Type B pancreatic cell (in vitro differentiated cells): ENCODE measurements around the gene RALGAPB. TPM values are rescaled to one million over a fixed set of nuclear protein-coding genes. Genes with fewer than 3 reads are reported as not detected.

Experiments used
- DNase-seq: peaks from one replicate; pipeline ENCODE4 v3.0.0; 2021; ENCODE audit warnings: mixed read lengths; ENCODE audit not compliant: unreplicated experiment; ENCODE audit errors: extremely low spot score
- H3K27ac Mint-ChIP-seq: 2 replicates; pipeline ENCODE4 v1.8.0; 2021; ENCODE audit warnings: mild to moderate bottlenecking, mixed read lengths
- H3K27me3 Mint-ChIP-seq: 2 replicates; pipeline ENCODE4 v1.8.0; 2021; ENCODE audit warnings: mixed read lengths
- H3K36me3 Mint-ChIP-seq: 2 replicates; pipeline ENCODE4 v1.8.0; 2021; ENCODE audit warnings: mixed read lengths
- H3K4me1 Mint-ChIP-seq: one replicate; pipeline ENCODE4 v1.8.0; 2021; ENCODE audit warnings: mixed read lengths; ENCODE audit not compliant: unreplicated experiment
- H3K4me3 Mint-ChIP-seq: 2 replicates; pipeline ENCODE4 v1.8.0; 2021; ENCODE audit warnings: mild to moderate bottlenecking, mixed read lengths
- H3K9me3 Mint-ChIP-seq: 2 replicates; pipeline ENCODE4 v1.8.0; 2021; ENCODE audit warnings: mixed read lengths
- CTCF ChIP-seq: fragments of 200-600 bp; sonication (generic); conservative IDR thresholded peaks from 2 replicates; pipeline ENCODE4 v1.5.0; 2021; ENCODE audit warnings: antibody characterized with exemption, mild to moderate bottlenecking
- total RNA-seq: library from RNA; stranded (reverse); gene quantifications from 2 replicates; pipeline ENCODE4 v1.2.1, GENCODE V29; 2021; ENCODE audit warnings: low replicate concordance

Gene RALGAPB
- total RNA-seq, 1 donor from 2014 or later: 38.2 TPM

GRCh38 chr20:38564680-38565079, 92.0 kb downstream of the RALGAPB start:
- no peak for DNase-seq
- no peak for TF ChIP-seq CTCF
- H3K4me1 Mint-ChIP-seq: no peaks in the 10 kb centered on the region
- no peak overlapping the region for H3K4me3 Mint-ChIP-seq
- no peaks in the 10 kb centered on the region for H3K9me3 Mint-ChIP-seq
- H3K36me3 Mint-ChIP-seq: peaks cover 42% of the 10 kb centered on the region
- no peak overlapping the region for H3K27ac Mint-ChIP-seq
- no peaks in the 10 kb centered on the region for H3K27me3 Mint-ChIP-seq

GRCh38 chr20:38566036-38566598, 93.5 kb downstream of the RALGAPB start:
- Mint-ChIP-seq H3K4me1 (no peaks in the 10 kb centered on the region), H3K36me3 (peaks cover 37% of the 10 kb centered on the region), H3K4me3 (no peak overlapping the region), H3K27me3 (no peaks in the 10 kb centered on the region), H3K27ac (no peak overlapping the region), H3K9me3 (no peaks in the 10 kb centered on the region)
- TF ChIP-seq CTCF: no peak
- DNase-seq: no peak

- peaks cover 32% of the 10 kb centered on the region for H3K36me3 Mint-ChIP-seq
- TF ChIP-seq CTCF: no peak
- H3K9me3 Mint-ChIP-seq: no peaks in the 10 kb centered on the region
- no peaks in the 10 kb centered on the region for H3K4me1 Mint-ChIP-seq
- H3K4me3 Mint-ChIP-seq: no peak overlapping the region
- no peaks in the 10 kb centered on the region for H3K27me3 Mint-ChIP-seq
- no peak overlapping the region for H3K27ac Mint-ChIP-seq
- DNase-seq: no peak
Measured at GRCh38 chr20:38569747-38570525, 97.3 kb downstream of the RALGAPB start.

GRCh38 chr20:38573413-38573812, 100.8 kb downstream of the RALGAPB start:
- no peak overlapping the region for H3K27ac Mint-ChIP-seq
- peaks cover 35% of the 10 kb centered on the region for H3K36me3 Mint-ChIP-seq
- H3K4me1 Mint-ChIP-seq: no peaks in the 10 kb centered on the region
- H3K4me3 Mint-ChIP-seq: no peak overlapping the region
- DNase-seq: no peak
- H3K27me3 Mint-ChIP-seq: no peaks in the 10 kb centered on the region
- no peak for TF ChIP-seq CTCF
- H3K9me3 Mint-ChIP-seq: no peaks in the 10 kb centered on the region

GRCh38 chr20:38579219-38579910, 106.7 kb downstream of the RALGAPB start:
- H3K27me3 Mint-ChIP-seq: no peaks in the 10 kb centered on the region
- no peak for DNase-seq
- no peak for TF ChIP-seq CTCF
- no peak overlapping the region for H3K27ac Mint-ChIP-seq
- peaks cover 15% of the 10 kb centered on the region for H3K36me3 Mint-ChIP-seq
- no peak overlapping the region for H3K4me3 Mint-ChIP-seq
- H3K4me1 Mint-ChIP-seq: no peaks in the 10 kb centered on the region
- no peaks in the 10 kb centered on the region for H3K9me3 Mint-ChIP-seq
